KG1 (cell line): ENCODE results near the gene IQGAP1.

Source experiments
- DNase-seq: peaks from one replicate; lab custom pipeline; 2025; lab: John Stamatoyannopoulos, UW

Gene IQGAP1

DNA sequence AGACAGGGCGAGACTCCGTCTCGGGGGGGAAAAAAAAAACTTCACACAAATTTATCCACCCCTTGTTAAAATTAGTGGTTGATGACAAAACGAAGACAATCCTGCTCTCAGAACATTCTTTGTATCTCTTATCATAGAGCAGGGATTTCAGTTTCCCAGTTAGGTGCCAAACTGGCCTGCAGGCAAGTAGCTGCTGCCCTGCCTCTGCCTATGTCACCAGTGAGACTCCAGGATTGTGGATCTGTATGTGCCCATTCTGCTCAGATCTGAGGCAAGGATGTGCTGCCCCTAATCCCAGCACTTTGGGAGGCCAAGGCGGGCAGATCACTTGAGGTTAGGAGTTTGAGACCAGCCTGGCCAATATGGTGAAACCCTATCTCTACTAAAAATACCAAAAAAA, 54.4 kb downstream of the IQGAP1 start:
- no peak for DNase-seq

DNA sequence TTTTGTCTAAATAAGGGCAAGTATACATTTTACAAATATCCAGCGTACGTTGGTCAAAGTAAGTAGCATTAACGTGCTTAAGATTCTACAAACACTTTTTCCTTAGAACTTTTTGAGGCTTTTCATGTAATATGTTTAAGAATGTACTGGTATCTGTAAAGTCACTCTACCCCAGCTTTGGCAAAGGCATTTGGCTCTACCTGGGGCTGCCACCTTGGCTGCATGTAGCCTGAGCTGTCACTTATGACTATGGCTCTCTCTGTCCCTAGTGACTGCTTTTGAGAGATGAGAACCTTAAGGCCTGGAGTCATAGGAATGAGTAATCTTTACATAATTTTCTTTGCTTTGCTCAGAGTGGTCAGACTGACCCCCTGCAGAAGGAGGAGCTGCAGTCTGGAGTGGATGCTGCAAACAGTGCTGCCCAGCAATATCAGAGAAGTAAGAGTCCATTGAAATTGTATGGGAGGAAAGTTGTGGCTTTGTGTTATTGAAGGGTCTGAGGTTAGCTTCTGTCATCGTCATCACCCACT, 61.2 kb downstream of the IQGAP1 start:
- DNase-seq, result no peak

DNA sequence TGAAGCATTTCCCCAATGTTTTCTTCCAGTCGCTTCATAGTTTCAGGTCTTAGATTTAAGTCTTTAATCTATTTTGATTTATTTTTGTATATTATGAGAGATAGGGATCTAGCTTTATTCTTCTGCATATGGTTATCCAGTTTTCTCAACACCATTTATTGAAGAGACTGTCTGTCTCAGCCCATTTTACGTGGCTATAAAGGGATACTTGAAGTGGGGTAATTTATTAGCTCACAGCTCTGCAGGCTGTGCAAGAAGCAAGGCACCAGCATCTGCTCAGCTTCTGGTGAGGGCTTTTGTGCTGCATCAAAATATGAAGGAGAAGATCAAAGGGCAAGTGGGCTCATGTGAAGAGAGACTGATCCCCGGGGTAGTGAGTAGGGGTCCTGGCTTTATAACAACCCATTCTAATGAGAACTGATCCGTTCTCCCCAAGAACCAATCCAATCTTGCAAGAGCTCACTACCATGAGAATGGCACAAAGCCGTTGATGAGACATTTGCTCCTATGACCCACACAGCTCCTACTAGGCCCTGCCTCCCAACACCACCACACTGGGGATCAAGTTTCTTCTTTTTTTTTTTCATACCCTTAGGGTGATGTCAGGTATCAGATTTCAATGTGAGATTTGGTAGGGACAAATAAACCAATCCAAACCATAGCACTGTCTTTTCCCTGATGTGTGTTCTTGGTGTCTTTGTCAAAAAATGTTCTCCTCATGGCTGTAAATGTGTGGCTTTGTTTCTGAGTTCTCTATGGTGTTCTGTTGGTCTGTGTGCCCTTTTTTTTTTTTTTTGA, 63.2 kb downstream of the IQGAP1 start:
- DNase-seq, result no peak

DNA sequence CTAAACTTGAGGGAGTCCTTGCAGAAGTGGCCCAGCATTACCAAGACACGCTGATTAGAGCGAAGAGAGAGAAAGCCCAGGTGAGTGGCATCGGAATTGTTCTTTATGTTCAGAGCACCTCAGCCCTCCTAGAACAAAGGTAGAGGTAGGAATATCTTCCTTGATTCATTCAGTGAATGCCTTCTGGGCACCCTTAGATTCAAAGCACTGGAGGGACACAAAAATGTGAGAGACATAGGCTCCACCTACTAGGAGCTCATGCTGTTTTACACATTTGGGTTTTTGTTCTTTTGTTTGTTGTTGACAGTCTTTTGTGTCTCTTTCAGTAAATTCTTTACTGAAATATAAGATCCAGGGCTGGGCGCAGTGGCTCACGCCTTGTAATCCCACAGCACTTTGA, 68.2 kb downstream of the IQGAP1 start:
- no peak for DNase-seq

DNA sequence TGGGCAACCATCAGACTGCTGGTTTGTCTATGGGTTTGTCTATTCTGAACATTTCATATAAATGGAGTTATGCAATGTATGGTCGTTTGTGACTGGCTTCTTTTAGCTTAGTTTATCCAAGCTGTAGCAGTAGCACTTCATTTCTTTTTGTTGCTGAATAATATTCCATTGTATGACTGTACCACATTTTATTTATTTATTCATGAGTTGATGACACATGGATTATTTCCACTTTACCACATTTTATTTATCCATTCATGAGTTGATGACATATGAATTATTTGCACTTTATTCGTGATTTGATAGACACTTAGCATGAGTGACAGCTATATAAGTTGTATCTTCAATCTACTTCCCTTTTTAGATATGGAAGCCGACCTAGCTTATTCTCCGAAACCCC, 70.0 kb downstream of the IQGAP1 start:
- no peak for DNase-seq

DNA sequence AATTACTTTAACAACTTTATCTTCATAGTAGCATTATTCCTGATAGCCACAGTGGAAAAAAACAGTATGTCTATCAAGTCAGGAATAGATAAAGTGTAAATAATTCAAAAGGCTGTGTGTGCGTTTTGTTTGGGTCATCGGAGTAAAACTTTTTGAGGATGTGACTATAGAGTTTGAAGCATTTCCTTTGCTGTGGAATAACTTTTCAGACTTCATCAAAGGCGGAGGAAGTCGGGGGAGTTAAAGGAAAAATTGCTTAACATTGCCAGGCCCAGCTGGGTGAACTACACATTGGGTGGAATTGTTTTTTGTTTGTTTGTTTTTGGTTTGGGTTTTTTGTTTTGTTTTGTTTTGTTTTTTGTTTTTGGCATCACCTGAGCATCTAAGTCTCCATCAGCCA, 71.3 kb downstream of the IQGAP1 start:
- DNase-seq, result no peak

DNA sequence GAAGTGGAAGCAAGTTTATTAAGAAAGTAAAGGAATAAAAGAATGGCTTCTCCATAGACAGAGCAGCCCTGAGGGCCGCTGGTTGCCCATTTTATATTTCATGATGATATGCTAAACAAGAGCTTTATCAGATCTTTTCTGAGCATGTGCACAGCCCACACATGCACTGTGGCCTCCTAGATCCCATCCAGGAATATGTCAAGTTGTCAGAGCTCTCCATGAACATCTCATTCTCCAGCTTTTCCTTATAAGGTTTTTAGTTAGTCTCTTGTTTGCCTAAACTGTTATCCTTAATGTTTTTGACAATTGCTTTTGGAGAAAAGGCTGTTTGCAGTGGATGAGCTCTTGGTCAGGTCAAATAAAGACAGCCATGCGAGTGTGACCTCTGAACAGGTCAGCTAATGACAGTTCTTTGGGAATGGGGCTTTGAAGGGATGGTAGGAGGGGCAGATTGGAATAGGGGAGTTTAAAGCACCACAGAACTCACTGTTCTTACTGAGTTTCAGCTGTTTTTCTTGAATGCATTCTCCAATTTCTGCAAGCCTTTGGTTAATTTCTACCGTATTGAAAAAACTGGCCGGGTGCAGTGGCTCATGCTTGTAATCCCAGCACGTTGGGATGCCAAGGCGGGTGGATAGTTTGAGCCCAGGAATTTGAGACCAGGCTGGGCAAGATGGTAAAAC, 72.2 kb downstream of the IQGAP1 start:
- no peak for DNase-seq

DNA sequence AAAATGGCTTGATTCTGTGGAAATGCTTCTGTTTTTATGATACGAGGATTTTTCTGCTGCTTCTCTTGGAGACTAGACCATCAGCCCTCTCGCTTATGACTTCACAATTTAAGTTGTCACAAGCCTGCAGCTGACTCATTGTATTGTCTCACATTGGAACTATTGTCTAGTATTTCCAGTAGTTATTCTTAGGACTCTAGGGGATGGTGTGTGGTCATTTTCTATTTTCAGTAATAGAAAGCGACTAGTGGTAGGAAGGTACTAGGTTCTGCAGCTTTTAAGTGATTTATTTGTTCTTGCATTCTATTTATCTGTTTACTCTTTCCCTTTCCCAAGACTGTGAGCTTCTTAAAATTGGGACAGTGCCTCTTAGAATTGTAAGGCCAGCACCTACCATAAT, 75.3 kb downstream of the IQGAP1 start:
- no peak for DNase-seq

DNA sequence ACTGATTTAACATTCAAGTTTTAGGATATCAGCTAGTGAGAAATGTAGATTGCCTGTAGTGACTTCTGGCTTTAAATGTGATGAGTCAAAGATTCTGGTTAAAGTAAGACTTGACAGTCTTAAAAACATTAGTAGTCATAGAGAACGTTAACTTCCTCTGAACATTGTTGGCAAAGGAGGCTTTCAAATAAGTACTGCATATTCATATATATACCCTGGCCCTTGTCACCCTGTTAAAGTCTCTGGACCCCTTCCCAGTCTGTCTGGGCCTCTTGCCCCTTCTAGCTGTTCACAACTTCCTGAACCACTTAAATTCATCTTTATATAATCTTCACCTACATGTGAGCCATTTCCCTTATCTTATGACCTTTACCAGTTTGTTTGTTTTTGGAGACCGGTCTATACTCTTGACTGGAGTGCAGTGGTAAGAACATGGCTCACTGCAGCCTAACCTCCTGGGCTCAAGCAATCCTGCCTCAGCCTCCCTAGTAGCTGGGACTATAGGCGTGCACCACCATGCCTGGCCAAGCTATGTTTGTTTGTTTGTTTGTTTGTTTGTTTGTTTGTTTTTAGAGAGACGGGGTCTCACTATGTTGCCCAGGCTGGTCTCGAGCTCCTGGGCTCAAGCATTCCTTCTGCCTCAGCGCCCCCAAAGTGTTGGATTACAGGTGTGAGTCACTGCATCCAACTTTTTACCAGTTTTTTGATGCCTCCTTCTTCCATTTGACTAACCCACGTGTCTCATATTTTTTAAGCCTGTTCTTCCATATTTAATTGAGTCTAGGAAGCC, 77.3 kb downstream of the IQGAP1 start:
- no peak for DNase-seq

DNA sequence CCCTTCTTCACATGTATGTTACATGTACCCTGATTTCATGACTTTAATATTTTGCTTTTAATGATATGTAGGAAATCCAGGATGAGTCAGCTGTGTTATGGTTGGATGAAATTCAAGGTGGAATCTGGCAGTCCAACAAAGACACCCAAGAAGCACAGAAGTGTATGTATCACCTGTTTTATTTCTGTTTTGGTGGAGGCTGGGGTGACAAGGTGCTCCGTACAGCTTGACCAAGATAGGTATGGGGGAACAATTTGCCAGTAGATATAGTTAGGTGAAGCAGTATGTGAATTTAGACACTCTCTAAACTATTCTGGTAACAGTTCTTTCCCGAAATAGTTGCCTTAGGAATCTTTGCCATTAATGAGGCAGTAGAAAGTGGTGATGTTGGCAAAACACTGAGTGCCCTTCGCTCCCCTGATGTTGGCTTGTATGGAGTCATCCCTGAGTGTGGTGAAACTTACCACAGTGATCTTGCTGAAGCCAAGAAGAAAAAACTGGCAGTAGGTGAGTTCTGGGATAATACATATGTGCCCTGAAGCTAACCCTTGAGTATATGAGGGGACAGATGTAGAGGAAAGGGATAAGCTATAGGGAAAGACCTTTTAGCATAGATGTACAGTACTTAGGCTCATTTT, 78.0 kb downstream of the IQGAP1 start:
- DNase-seq, result no peak

DNA sequence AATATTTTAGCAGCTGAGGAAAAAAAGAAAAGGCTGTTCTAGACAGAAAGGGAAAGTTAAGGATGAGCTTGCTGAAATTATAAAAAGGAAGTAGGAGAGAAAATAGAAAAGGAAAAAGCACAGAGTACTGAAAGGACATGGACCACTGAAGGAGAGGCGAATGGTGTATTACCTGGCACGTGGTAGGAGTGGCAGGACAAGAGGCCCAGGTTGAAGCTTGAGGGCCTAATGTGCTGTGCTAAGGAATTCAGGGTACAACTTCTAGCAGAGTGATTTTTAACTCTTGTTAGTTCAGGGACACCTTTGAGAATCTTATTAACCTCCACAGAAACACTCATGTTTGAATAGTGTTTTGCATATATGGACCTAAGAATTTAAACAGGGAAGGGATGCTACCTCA, 81.7 kb downstream of the IQGAP1 start:
- DNase-seq, result no peak

DNA sequence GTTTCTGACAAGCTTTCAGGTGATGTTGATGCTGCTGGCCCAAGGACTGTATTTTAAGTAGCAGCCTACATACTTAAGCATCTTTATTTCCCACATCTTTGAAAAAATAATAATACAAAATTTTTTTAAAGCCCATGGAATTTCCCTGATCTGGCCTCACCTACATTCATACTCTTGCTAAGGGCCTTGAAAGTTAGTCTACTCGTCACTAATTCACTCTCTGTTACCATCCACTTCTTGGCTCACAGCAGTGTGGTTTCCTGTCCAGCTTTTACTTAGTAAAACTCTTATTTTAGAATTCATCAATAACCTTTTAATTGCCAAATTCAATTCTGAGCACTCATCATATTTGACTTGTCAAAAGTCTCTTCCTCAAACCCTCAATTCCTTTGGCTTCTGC, 82.4 kb downstream of the IQGAP1 start:
- no peak for DNase-seq

DNA sequence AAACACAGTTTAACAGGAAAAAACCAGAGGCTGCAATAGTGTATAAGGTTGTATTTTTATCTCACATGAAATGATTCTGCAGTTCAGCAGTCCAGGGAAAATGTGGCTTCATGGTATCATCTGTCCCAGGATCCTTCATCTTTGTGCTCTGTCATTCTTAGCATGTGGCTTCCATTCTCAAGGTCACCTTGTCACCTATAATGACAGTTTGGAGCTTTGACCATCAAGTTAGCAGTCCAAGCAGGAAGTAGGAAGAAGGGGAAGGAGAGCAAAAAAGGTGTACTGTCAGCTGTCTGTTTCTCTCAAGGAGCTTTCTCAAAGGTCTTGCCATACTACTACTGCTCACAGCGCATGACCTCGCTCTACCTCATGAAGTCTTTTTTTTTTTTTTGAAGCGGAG, 83.1 kb downstream of the IQGAP1 start:
- DNase-seq, result no peak

DNA sequence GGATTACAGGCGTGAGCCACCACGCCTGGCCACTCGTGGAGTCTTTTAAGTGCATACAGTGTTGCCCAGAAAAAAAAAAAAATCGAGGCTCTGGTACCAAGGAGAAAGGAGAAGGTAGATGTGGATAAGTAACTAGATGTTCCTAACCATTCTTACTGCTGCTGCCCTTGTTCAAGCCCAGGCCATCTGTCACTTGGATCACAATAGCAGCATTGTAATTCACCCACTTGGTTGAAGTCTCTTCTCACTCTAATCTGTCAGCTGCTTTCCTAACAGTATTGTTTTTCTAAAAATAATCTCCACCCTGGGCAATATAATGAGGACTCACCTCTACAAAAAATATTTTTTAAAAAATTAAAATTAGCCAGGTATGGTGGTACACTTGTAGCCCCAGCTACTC, 83.7 kb downstream of the IQGAP1 start:
- DNase-seq, result no peak

DNA sequence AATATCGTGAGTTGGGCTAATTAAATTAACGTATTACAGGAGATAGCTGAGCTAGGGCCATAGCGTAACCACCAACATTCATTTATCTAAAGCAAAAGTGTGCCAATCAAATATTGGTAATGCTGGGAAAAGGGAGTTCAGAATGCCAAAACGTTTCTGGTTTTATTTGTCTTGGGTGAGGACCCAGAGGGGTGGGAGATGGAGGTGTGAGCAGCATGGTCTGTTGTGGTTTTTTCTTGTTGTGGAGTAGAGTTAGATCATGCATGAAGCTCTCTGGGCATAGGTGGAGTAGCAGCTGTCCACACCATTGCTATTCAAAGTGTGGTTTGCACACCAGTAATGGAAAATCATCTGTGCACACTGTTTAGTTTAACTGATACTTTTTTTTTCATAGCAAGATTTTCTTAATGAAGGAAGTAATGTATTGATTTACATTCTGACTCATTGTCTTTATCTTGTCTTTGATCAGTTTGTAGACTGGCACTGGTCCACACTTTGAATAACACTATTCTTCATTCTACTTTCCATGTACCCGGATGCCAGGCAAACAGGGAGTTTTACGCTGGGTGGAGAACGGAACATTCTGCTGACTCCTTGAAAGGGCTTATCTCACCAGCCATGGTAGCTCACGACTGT, 90.9 kb downstream of the IQGAP1 start:
- DNase-seq, result no peak

DNA sequence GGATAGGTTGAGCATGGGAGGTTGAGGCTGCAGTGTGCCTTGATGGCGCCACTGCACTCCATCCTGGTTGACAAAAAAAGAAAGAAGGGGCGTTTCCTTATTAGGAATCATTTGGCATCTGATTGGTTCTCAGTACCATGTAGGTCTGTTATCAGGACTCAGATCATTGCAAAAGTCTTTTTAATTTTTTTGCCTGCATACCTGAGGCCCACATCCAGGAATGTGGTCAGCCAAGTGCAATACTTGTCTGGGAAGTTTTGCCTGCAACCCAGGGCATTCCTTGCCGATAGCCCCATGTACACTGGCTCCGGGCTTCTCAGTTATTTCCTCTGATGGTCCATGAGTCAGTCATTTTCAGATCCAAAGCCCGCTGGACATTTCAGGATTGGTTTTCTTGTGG, 91.6 kb downstream of the IQGAP1 start:
- no peak for DNase-seq

DNA sequence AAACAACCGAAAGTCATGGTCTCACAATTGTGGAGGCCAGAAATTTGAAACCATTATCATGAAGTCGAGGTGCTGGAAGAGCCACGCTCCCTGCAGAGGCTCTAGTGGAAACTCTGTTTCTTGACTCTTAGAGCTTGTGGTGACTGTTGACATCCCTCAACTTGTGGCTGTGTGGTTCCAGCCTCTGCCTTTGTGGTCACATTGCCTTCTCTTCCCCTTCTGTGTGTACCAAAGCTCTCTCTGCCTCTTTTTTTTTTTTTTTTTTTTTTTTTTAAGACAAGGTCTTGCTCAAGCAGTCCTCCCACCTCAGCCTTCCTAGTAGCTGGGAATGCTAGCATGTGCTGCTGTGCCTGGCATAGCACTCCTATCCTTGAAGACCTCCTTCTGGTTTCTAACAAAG, 93.0 kb downstream of the IQGAP1 start:
- DNase-seq, result peak; percentile 67

DNA sequence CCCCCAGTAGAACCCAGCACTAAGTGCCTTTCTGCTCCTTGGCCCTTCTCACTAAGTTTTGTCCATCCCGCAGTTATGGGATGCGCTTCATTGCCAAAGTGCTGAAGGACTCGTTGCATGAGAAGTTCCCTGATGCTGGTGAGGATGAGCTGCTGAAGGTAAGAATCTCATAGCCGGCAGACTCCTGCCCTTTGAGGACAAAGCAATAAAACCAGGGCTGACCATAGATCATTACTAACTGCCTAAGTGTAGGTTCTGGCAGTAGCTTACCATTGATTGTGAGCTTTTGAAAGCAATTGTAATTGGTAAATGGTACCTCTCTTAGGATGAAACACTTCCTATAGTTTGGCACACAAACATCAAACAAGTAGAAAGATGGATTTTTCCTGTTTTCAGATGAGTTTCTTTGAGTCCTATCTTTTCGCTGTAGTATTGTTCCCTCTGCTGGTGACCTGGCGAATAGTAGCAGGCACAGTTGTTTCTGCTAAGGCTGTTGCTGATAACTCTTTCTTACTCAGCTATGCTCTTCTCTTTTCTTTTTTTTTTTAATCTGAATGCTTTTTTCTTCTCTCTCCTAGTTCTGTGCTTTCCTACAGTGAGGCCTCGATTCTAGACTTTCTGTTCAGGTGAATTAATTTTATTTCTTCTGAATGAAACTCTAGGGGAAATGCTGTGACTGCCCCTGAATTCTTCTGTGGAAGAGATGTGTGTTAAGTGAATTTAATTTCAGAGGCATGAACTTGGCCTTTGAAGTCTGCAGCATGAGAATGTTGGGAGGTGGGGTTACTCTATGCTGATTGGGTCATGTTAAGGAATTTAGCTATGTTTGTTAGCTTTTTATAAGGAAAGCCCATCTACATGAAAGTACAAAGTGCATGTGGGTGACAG, 94.3 kb downstream of the IQGAP1 start:
- peak; percentile 51 for DNase-seq

DNA sequence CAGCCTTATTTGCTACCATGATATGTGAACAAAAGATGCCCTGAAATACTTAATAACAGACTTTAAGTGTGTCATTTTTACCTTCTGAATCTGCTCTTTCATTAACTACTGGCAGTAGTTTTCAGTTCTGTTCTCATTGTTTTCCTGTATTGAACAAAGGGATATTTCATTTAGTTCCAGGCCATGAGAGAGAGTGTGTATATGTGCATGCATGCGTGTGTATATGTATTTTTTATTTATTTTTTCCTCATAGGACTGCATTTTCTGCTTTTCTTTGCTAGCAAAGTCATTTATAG, 94.9 kb downstream of the IQGAP1 start:
- DNase-seq, result no peak

DNA sequence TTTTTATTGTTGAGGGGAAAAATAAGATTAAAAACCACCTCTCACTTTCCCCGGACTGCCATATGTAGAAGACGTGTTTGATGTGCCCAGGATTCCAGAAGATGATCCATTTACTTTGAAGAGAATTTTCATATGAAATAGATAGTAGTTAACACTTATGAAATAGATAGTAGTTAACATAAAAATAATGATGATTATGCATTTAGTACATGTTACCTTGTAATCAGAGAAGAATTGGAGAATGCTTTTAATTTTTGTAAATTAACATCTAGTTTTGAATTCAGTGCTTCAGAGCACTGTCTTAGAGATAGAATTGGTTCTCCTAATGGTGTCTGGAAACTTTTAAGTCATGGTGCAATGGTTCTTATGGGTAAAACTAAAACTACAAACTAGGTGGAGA, 95.6 kb downstream of the IQGAP1 start:
- DNase-seq, result no peak

DNA sequence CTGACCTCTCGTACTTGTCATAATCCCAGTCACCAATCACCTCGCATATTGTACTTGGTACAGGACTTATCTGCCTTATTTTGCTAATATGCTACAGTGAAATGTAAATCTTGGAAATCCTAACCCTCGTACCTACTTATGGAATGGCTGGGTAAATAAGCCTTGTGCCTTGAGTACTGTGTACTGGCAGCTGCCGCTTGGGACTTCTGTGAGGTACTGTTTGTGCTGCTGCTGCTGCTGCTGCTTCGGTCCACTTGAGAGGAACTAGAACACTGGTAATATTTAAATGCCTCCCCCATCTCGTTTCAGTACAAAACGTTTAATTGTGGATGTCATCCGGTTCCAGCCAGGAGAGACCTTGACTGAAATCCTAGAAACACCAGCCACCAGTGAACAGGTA, 99.1 kb downstream of the IQGAP1 start:
- DNase-seq, result no peak
